Activated CD4-positive, alpha-beta T cell treated with anti-CD3 and anti-CD28 coated beads, Interleukin-2, amount 50 U/mL, for 16 hours (primary cell): ENCODE measurements around the gene CCDC138.
A peak's percentile ranks its signal among the peaks of the same experiment; 100 is the strongest.

ENCODE experiments used
- DNase-seq: peaks from one replicate; pipeline ENCODE4 v3.0.0-alpha.2; 2020

Gene CCDC138

DNA sequence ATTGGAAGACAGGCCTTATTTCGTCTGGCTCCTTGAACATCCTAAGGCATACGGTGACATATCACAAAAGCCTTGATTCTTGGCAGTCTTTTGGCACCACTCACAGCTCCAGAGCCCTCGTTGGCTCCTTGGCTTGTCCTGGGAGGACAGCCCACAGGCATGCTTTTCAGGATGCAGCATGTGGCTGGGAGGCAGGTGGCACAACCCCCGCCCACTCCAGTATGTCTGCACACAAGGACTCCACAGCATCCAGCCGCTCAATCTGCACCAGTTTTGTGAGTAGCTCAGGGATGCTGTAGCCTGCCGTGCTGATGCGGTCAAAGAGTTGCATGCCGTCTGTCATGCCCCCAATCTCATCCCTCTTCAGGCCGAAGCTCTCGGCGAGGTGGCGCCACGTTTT, 110.2 kb downstream of the CCDC138 start:
- DNase-seq: no peak

DNA sequence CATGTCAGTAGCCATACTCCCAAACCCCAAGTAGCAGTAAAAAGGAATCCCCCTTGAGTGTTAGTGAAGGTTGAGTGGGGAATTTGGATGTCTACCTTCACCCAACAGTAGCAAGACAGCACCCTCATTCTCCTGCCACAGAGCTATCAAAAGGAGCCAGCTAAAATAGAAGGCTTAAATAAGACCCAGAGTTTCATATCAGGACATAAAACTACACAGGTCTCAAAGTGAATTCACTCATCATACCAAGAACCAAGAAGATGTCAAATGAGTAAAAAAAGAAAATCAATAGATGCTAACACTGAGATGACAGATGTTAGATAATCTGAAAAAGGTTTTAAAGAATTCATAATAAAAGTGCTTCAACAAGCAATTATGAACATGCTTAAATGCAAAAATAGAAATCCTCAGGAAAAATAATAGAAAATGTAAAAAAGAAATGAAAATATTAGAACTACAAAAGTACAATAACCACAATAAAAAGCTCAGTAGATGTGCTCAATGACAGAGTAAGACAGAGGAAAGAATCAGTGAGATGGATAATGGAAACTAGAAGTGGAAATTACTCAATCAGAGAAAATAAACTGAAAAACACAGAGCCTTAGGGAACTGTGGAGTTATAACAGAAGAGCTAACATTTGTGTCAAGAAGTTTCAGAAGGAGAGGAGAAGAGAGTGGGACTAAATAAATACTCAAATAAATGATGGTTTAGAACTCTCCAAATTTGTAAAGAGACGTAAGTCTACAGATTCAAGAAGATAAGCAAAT, 111.9 kb downstream of the CCDC138 start:
- DNase-seq: peak; percentile 29

DNA sequence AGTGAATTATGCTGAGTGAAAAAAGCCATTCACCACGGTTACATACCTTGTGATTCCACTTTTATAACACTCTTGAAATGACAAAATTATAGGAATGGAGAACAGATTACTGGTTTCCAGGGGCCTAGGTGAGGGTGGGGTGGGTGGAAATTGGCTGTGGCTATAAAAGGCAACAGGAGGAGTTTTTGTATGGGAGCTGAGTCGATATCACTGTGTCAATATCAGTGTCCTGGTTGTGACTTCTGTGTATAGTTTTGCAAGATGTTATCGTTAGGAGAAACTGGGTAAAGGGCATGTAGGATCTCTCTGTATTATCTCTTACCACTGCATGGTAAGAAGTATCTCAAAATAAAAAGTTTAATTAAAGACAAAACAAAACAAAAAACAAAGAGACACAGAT, 118.1 kb downstream of the CCDC138 start:
- DNase-seq: no peak

- no peak for DNase-seq
These were observed 118.6 kb downstream of the CCDC138 start for GRCh38 chr2:108905176-108905575.

GRCh38 chr2:108905906-108906305, 119.3 kb downstream of the CCDC138 start:
- DNase-seq: no peak

DNA sequence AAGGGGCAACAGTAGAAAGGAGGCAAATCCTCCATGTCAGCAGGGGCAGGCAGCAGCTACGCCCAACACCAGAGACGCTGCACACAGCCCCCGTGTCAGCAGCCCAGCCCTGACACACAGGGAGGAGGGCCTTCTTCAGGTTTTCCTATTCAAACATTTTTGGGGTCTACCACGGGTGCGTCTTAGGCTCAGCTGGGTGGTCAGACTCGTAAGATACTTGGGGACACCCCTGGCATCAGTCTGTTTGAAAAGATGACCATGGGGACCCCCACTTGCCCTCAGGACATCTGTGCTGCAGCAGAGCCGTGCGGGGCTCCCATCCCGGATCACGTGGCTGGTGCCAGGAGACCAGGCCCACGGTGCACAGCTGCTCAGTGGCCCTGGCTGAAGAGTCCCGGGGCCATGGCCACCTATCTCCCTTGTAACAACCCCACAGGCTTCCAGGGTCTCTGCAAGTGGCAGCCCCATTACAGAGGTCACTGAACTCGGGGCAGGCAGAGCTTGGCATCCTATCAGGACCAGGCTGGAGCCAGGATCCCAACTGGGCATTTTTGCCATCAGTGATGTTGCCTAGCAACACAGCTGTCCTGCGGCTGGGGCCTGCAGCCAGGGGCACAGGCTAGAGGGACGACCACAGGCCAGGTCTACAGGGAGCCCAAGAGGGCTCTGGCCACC, 120.0 kb downstream of the CCDC138 start:
- DNase-seq: no peak

DNA sequence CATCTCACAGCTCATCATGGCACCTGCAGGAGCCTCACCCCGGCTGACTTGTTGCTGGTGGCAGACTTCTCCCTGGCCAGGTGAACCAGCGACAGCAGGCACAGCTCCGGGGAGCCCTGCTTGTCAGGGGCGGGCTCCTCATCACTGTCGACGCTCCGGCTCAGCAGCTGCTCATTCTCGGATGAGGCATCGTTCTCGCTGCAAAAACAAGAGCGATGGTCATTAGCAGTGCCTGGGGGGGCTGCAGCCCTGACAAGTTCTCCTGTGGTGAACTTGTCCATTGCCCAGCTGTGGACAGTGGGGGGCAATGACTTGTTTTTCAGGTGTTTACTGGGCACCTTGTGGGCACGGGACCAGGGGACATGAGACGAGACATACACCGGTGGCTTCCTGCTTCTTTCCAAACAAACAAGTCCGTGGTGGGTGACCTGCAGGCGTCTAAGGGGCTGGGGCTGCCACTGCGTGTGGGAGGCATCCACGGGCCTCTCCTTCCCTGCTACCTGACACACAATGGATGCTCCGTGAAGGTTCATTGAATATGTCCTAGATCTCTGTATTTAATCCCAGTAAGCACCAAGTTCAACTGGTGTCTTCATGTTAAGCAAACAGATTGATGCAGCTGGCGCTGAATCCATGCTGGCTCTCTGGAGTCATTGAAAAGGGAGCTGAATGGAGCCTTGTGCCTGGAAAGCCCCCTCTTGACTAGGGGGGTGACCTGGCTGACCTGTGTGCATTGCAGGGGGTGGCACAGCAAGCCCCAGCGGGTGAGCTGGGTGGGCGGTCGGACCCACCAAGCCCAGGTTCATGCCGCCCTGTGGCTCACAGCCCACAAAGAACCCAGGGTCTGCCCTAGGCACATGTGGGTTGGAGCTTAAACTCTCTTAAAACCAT, 121.5 kb downstream of the CCDC138 start:
- no peak for DNase-seq

GRCh38 chr2:108908713-108909070, 122.1 kb downstream of the CCDC138 start:
- DNase-seq: no peak

GRCh38 chr2:108909275-108909823, 122.8 kb downstream of the CCDC138 start:
- DNase-seq: no peak

DNA sequence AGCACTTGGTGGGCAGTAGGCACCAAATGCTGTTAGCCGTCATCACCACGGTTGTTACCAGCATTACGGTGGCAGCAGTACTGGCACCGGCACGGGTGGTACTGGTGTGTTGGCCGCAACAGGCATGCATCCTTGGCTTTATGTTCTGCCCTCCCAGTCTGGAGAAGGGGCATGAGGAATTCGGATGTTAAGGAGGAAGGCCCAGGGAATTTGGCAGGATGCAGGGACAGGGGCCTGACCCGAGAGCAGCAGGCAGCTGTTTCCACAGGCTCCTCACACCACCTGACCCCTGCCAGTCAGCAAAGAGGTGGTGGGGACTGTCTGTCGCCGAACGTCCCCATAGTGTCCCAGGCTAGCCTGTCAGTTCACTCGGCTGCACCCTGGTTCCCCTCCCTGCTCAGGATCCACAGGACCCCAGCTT, 123.5 kb downstream of the CCDC138 start:
- DNase-seq: no peak

- no peak for DNase-seq
These were observed 124.2 kb downstream of the CCDC138 start for GRCh38 chr2:108910541-108911396.

DNA sequence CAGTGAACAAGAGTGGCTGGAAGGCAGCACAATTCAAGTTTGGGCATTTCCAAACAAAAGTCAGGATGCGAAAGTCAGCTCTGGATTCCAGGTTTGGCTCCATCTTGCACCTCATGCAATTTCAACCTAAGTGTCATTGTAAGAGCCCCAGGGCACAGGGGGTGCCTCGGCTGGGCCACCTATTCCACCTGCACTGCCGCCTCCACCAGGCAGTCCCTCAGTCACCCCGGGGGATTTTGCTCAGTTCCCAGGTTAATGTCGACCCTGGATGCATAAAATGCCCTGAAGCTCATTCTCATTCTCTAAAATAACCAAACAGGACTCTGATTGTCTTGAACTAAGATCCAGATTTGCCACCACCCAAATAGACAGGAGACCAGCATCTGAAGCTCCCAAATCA, 124.8 kb downstream of the CCDC138 start:
- no peak for DNase-seq

- no peak for DNase-seq
These were observed 125.4 kb downstream of the CCDC138 start for GRCh38 chr2:108911807-108912628.

- no peak for DNase-seq
These were observed 126.0 kb downstream of the CCDC138 start for GRCh38 chr2:108912629-108912902.

DNA sequence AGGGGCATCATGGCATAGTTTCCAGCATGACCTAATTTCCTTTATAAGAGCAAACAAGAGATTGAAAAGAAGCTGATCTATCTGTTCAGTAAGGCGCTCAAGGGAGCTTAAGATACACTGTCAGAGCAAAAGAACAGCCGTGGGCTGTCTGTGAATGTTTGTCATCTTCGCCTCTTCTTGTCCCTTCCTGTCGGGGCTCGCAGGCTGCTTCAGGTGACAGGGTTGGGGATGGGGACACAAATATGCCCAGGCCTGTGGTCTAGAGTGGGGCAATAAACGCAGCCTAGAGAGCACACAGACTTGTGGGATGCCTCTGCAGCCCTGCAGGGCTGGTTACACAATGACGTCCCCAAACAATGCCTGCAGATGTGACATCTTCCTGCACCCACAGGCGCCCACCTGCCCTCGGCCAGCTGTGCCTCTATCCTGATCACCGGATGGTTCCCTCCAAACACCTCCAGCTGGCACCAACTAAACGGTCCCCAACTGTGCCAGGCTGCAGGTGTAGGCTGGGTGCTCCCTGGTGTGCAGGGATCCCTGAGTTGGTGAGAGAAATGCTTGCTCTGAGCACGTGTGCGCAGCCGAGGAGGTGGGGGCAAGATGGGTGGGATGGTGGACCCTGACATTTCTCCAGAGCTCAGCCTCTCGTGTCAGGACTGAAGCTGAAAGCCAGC, 129.7 kb downstream of the CCDC138 start:
- no peak for DNase-seq

GRCh38 chr2:108916796-108917421, 130.3 kb downstream of the CCDC138 start:
- no peak for DNase-seq

DNA sequence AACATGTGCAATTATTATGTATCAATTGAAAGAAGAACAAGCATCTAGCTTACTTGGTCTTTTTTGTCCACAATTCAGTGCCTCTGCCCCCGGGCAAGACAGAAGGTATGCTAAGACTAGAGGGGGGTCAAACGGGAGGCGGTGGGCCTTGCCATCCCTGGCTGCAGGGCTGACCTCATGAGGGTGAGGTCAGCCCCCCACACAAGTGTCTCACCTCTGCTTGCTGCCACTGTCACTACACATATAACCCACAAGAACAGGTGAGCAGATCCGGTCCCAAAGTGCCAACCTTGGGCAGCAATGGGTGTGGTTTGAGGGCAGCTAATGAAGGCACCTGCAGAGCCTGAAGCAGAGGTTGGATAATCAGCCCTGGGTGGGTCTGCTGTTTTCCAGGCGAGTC, 131.0 kb downstream of the CCDC138 start:
- no peak for DNase-seq

DNA sequence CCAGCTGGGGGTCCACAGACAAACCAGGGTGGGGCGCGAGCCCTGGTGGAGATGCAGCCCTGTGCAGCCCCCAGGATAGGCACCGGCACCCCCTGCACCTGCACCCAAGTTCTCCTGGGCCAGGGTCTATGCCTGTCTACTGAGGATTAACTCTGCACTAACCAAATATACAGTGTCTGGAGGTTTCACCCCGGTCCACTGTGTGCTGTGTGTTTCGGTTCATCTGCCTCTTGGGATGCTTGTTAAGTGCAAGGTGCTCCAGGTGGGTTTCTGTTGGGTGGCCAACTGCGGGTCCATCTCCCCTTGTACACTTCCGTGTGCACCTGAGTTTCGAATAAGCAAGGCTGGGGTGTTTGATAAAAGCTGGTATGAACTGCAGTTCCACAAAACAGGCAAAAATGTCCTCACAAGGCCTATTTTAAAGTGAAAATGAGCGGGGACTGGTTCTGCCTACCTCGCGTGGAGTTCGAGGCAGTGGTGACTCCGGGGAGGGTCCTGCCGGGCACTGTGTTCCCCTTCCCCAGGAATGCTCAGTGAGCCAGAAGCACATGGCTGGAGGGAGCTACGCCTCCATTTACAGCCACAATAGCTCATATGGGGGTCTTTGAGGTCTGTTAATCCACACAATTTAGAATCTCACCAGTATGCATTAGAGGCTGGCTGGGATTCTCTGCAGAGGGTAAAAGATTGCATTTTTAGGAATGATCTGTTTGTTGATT, 131.7 kb downstream of the CCDC138 start:
- no peak for DNase-seq

DNA sequence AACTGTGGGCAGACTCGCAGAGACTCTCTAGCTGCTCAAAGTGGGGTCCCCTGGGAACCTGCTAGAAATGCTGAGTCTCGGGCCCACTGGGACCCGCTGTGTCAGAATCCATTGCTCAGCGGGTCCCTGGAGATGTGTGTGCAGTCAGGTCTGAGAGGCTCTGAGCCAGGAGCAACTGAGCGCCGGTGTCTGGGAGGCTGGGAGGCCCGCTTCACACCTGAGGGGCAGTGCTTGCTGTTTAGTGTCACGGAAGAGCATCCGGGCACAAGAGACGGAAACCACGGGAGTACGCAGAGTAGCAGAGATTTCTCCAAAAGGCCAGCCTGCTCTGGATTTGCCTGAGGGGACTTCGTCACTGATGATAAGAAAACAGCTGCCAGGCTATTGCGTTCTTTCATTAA, 132.4 kb downstream of the CCDC138 start:
- no peak for DNase-seq
